Head of caudate nucleus (tissue), 42 donors: Measurements from ENCODE around the gene DDX21.
A peak's percentile ranks its signal among the peaks of the same experiment; 100 is the strongest.
"Not testable (repeated sequence)": the region's sequence is repeated elsewhere in the genome, so short reads cannot be mapped to it uniquely, and the experiment has no call there.

Experiments used
- DNase-seq, 42 donors: peaks; one replicate each; pipeline versions ENCODE4 v3.0.0 to v3.0.0-alpha.2; 2020 to 2021; ENCODE audit warnings: mixed read lengths in 7 of 42
- intact Hi-C: fragments of 100-400 bp; cut with DNase I; formaldehyde crosslinking; loops from one replicate; pipeline ENCODE4 v1.15.0; 2022

Gene DDX21

DNA sequence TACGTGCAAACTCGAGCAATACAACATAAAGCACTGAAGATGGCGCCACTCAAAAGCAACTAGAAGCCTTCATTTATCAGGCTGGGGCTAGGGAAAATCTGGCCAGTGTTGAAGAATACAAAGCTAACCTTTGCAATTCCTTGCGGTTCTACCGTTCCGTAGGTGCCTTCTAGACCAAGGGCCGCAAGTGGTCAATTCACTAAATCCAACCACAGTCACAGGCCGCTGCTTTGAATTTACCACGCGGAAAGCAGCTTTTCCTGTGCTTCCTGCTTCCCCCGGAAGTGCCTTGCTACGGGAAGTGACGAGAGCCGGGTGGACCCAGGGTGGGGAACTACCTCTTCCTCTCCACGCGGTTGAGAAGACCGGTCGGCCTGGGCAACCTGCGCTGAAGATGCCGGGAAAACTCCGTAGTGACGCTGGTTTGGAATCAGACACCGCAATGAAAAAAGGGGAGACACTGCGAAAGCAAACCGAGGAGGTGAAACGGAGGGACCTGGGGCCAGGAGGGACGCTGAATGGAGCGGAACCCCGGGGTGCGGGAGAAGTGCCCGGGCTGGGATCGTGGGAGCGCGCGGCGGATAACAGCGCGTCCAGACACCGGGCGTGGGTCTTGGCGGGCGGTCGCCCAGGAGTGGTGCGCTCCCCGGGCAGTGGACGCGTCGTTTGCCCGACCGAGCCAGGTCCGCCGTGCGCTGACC, at the start of gene DDX21:
DDX21 (plus strand) TSS at position 339 of the 701 bp plus-strand sequence; CDS start at position 395, 56 bp downstream.
- intact Hi-C loops = no loop called here
- DNase-seq = peak; percentile 90 to 98 (median 94)

DNA sequence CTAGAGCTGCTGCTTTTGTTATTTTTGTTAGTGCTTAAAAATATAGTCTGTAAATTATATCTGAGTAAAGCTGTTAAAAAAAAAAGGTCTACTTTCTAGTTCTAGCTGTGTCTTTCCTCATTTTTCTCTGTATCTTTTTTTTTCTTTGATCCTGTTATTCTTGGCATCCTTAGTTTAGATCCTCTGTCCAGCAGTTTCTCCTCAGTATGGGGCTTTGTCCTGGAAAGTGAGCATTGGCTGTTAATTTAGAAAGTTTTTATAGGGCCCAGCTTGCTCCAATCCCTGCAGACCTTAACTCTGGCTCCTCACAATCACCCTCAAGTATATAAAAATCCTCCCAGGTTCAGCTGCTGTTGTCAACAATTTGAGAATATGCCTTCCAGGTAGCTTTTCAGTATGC, 31.4 kb upstream of the DDX21 start:
- no peak for DNase-seq
- intact Hi-C loops = no loop called here

DNA sequence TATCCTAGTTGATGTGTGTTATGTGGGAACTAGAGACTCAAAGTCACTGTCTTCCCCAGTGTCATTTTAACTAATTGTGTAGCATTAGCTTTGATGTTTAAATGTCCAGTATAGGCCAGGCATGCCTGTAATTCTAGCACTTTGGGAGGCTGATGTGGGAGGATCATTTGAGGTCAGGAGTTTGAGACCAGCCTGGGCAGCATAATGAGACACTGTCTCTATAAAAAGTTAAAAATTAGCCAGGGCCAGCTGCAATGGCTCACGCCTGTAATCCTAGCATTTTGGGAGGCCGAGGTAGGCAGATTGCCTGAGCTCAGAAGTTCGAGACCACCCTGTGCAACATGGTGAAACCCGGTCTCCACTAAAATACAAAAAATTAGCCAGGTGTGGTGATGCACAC, 30.5 kb upstream of the DDX21 start:
- intact Hi-C loops = no loop called here

DNA sequence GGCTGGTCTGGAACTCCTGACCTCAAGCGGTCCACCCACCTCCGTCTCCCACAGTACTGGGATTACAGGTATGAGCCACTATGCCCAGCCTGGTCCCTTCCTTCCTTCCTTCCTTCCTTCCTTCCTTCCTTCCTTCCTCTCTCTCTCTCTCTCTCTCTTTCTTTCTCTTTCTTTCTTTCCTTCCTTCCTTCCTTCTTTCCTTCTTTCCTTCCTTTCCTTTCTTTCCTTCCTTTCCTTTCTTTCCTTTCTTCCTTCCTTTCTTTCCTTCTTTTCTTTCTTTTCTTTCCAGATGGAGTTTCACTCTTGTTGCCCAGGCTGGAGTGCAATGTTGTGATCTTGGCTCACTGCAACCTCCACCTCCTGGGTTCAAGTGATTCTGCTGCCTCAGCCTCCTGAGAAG, 26.8 kb upstream of the DDX21 start:
- DNase-seq, intact Hi-C loops: not testable (repeated sequence)

More for the DNA sequence above, 30.5 kb upstream of the DDX21 start:
- no peak for DNase-seq

DNA sequence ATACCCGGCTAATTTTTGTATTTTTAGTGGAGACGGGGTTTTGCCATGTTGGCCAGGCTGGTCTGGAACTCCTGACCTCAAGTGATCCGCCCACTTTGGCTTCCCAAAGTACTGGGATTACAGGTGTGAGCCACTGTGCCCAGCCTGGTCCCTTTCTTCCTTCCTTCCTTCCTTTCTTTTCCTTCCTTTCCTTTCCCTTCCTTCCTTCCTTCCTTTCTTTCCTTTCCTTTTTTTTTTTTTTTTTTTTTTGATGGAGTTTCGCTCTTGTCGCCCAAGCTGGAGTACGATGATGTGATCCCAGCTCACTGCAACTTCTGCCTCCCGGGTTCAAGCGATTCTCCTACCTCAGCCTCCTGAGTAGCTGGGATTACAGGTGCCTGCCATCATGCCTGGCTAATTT, 26.1 kb upstream of the DDX21 start:
- DNase-seq, intact Hi-C loops: not testable (repeated sequence)

DNA sequence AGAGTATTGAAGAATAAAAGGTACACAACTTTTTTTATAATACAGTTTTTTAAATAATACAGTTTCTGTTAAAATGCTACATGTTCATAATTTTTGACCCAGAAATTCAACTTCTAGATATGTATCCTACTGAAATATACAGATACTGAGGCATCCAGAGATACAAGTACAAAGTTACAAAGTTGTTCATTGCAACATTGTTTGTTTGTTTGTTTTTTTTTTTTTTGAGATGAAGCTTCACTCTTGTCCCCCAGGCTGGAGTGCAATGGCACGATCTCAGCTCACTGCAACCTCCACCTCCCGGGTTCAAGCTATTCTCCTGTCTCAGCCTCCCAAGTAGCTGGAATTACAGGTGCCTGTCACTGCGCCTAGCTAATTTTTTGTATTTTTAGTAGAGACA, 23.1 kb upstream of the DDX21 start:
- intact Hi-C loops = not testable (repeated sequence)

DNA sequence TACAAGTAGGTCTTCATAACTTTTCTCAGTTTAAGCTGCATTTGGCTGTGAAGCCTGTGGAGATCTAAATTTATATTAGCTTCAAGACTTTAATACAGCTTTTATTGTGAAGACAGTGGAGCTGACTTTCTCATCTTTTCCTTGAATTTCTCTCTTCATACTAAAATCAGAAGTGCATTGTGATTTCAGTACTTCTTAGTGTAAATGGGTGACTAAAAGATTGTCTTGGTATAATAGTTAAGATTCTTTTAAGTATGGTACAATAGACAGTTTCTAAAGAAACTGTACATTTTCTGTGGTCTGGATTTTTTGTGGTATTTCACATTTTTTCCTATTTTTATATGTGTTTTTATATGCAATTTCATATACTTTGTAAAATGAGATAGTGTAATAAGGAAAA, 21.0 kb upstream of the DDX21 start:
- intact Hi-C loops = no loop called here
- DNase-seq = no peak

More for the DNA sequence above, 23.1 kb upstream of the DDX21 start:
- DNase-seq = not testable (repeated sequence)

DNA sequence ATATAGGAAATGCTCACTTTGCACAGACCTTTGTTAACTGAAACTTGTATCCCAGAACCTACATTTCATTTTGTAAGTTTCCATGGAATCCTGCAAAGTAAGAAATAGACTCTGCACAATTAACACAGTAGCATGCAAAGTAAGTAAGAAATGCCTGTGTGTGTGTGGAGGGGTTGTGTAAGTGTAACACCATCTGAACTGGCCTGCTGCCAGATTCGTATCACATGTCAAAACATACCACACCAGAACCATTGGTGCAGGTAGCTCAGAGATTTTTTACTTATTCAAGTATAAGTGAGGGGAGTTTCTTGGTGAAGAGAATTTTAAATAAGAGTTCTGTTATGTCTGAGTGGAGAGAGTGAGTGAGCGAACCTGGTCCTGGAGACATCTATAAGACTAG, 17.9 kb upstream of the DDX21 start:
- intact Hi-C loops = no loop called here
- no peak for DNase-seq

DNA sequence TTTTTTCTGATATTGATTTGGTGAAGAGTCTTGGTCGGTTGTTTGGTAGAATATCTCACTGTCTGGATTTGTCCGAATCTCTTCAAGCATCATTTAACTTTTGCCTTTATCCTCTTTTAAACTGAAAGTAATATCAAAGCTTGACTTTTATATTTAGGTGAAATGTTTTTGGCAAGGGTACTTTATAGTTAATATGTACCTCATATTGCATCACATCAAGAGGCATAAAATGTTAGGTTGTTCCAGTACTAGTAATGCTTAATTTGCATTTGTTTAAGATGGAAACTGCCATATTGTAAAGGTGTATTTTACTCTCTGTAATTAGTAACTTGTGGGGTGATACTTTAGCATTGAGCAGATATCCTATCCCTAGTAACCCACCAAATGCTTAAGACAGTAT, 17.1 kb upstream of the DDX21 start:
- no peak for DNase-seq
- intact Hi-C loops = no loop called here

DNA sequence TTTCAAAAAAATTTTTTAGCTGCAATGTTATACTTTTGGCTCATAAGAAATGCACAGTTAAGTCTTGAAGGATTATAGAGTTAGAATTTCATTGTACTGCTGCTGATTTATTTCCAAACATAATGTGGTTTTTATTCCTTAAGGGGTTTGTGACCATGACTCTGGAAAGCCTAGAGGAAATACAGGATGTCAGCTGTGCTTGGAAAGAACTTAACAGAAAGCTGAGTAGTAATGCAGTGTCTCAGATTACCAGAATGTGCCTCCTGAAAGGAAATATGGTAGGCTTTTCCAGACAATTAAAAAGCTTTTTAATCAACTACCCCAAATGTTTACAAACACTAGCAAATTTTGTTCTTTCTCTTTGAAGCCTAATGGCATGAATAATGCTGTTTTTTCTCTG, 15.1 kb upstream of the DDX21 start:
- DNase-seq, intact Hi-C loops: not testable (repeated sequence)

DNA sequence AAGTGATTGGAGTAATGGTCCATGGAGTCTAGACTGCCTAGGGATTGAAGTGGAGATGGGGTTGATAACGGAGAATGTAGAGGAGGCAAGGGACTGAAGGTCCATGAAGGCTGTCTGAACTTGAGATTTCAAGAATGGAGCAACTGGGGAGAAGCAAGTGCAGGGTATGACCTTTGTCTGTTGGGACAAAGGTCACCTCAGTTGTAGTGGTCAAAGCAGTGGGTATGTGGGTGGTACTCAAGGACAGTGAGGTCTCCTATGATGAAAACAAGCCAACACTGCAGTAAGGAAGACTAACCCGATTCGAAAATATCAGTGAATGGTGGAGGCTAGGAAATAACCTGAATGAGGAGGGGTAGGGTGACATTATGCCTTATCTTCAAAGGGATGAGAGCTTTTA, 5.4 kb upstream of the DDX21 start:
- intact Hi-C loops = no loop called here
- no peak for DNase-seq

DNA sequence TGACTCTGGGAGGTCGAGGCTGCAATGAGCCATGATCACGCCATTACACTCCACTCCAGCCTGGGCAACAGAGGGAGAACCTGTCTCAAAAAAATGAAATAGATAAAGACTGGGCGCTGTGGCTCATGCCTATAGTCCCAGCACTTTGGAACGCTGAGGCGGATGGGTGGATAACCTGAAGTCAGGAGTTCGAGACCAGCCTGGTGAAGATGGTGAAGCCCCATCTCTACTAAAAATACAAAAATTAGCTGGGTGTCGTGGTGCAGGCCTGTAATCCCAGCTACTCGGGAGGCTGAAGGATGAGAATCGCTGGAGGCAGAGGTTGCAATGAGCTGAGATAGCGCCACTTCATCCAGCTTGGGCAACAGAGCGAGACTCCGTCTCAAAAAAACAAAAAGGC, 1.1 kb upstream of the DDX21 start:
- no peak for DNase-seq
- intact Hi-C loops = no loop called here

DNA sequence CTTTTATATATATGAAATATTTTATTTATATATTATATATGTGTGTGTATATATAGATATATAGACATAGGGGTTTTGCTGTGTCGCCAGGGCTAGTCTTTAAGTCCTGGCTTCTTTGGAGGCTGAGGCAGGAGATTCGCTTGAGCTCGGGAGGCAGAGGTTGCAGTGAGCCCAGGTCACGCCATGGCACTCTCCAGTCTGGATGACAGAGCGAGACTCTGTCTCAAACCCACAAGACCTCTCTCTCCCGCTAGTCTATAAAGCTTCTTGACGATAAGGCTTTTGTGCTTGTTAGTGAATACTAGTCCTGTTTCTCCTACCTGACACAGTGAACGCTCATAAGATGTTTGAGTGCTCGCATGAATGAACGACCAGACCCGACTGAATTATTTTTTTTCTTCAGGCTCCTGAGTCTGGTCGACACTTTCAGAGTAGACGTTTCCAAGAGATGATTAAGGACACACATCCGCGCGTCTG, 577 bp upstream of the DDX21 start:
- DNase-seq = peak in 3 of 42 donors; percentile 2 to 15 (median 5)
- intact Hi-C loops = no loop called here

DNA sequence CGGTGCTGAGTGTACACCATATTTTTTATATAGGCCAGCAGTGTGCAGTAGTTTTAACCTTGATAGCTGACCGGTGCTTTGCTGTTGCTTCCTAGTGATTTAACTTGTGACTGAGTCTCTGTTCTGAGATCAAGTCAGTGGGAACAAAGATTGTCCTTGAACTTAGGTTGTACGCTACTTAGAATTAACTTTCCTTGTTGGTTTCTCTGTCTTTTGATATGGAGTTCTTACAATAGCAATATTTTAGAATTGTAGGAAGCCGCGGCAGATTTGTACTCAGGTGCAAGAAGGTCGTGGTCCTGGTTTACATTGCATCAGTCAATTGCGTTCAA, 1.3 kb downstream of the DDX21 start:
- DNase-seq = no peak
- intact Hi-C loops = no loop called here

DNA sequence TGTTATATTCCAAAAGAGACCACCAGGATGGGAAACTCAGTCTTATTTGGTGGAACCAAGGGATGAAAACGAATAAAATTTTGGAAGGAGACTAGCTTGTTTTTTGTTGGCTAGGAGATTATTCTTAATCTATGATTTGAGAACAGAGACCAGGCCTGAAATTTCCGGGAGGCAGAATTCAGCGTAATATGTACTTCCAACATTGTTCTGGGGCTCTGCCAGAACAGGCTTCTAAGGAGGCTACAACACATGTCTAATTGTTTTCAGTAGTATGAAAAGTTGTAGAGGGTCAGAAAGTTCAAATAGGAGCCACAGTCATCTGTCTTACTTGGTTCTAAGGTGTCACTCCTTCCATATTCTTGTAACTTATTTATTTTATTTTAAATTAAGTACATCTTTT, 1.7 kb downstream of the DDX21 start:
- intact Hi-C loops = no loop called here
- no peak for DNase-seq

DNA sequence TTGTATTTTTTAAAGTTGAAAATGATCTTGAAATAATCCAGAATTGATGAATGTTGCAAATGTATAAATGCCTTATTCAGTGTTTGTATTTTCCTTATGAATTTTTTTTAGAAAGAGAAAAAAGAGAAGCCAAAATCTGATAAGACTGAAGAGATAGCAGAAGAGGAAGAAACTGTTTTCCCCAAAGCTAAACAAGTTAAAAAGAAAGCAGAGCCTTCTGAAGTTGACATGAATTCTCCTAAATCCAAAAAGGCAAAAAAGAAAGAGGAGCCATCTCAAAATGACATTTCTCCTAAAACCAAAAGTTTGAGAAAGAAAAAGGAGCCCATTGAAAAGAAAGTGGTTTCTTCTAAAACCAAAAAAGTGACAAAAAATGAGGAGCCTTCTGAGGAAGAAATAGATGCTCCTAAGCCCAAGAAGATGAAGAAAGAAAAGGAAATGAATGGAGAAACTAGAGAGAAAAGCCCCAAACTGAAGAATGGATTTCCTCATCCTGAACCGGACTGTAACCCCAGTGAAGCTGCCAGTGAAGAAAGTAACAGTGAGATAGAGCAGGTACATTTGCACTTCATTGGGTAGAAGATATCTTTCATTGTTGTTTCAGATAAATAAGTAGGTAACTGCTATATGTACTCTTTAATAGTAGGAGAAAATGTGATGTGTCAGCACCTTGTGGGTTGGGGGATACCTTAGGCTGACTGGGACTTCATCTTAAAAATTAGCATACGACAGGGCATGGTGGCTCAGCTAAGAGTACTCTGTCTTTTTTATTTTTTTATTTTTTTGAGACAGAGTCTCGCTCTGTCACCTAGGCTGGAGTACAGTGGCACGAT, 3.9 kb downstream of the DDX21 start:
- intact Hi-C loops = no loop called here
- no peak for DNase-seq

DNA sequence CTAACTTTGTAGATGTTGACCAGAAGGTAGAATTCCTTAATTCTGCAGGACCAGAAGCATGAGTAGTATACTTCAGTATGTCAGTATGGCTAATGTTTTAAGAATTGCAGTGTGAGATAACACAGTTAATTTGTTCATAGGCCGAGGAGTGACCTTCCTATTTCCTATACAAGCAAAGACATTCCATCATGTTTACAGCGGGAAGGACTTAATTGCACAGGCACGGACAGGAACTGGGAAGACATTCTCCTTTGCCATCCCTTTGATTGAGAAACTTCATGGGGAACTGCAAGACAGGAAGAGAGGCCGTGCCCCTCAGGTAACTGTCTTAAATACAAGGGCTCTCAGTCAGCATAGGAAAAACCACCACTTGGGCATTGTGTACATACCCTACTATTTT, 7.2 kb downstream of the DDX21 start:
- intact Hi-C loops = no loop called here
- no peak for DNase-seq

DNA sequence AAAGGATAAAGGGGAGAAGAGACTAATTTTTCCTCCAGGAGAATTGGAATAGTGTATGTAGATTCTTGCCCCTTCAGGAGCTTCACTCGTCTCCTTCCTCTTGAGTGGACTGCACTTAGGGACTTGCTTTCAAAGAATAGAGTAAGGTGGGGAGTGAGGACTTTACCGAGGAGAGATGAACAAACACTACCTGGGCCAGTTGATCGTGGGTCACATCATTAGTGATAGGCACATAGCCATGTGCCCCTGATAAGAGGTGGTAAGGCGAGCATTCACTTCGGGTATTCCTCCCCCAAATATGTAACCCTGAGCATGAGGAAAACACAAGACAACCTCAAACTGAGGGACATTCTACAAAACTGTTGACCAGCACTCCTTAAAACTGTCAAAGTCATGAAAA, 18.0 kb downstream of the DDX21 start:
- intact Hi-C loops = no loop called here

DNA sequence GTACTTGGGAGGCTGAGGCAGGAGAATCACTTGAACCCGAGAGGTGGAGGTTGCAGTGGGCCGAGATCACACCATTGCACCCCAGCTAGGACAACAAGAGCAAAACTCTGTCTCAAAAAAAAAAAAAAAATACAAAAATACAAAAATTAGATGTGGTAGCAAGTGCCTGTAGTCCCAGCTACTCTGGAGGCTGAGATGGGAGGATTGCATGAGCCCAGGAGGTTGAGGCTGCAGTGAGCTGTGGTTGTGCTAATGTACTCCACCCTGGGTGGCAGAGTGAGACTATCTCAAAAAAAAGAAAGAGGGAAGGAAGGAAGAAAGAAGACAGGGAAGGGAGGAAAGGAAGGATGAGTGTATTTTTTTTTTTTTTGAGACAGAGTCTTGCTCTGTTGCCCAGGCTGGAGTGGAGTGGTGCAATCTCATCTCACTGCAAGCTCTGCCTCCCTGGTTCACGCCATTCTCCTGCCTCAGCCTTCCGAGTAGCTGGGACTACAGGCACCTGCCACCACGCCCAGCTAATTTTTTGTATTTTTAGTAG, 20.0 kb downstream of the DDX21 start:
- DNase-seq, intact Hi-C loops: not testable (repeated sequence)

More for the DNA sequence above, 18.0 kb downstream of the DDX21 start:
- DNase-seq = no peak

DNA sequence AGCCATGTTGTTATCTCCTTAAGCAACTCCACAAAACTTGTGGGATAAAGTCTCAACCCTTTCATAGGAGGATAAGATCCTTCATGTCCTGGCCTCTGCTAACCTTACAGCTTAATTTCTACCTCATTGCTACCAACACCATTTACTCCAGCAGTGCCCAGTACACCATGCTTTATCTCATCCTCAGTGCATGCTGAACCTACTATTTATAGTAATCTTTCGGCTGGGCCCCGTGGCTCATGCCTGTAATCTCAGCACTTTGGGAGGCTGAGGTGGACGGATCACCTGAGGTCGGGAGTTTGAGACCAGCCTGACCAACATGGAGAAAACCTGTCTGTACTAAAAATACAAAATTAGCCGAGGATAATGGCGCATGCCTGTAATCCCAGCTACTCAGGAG, 23.8 kb downstream of the DDX21 start:
- DNase-seq, intact Hi-C loops: not testable (repeated sequence)
